GM19099 (cell line): ENCODE measurements around the gene BRME1.

Experiments
- POLR2A ChIP-seq: IDR thresholded peaks from 3 replicates; pipeline ENCODE4 v1.6.1; 2011; ENCODE audit warnings: low read depth; ENCODE audit not compliant: insufficient read length; ENCODE audit errors: extremely low read depth

Gene BRME1

GRCh38 chr19:13913352-13913751, 7.4 kb upstream of the BRME1 start:
- no peak for TF ChIP-seq POLR2A

GRCh38 chr19:13909430-13909829, 3.5 kb upstream of the BRME1 start:
- no peak for TF ChIP-seq POLR2A

GRCh38 chr19:13908674-13909073, 2.8 kb upstream of the BRME1 start:
- no peak for TF ChIP-seq POLR2A

GRCh38 chr19:13906910-13907309, 993 bp upstream of the BRME1 start:
- TF ChIP-seq POLR2A: no peak

GRCh38 chr19:13906521-13906904, 596 bp upstream of the BRME1 start:
- no peak for TF ChIP-seq POLR2A

- TF ChIP-seq POLR2A: no peak
Measured at GRCh38 chr19:13902993-13903555, 2.8 kb downstream of the BRME1 start.

GRCh38 chr19:13899912-13900584, 5.9 kb downstream of the BRME1 start:
- TF ChIP-seq POLR2A: no peak

GRCh38 chr19:13899393-13899792, 6.5 kb downstream of the BRME1 start:
- TF ChIP-seq POLR2A: no peak

GRCh38 chr19:13896227-13896626, 9.7 kb downstream of the BRME1 start:
- TF ChIP-seq POLR2A: no peak

- TF ChIP-seq POLR2A: no peak
Measured at GRCh38 chr19:13894552-13894951, 11.4 kb downstream of the BRME1 start.

- TF ChIP-seq POLR2A: no peak
Measured at GRCh38 chr19:13892870-13893269, 13.0 kb downstream of the BRME1 start.

GRCh38 chr19:13890136-13890535, 15.8 kb downstream of the BRME1 start:
- TF ChIP-seq POLR2A: no peak

- TF ChIP-seq POLR2A: no peak
Measured at GRCh38 chr19:13888281-13888680, 17.6 kb downstream of the BRME1 start.

- TF ChIP-seq POLR2A: no peak
Measured at GRCh38 chr19:13887517-13887916, 18.4 kb downstream of the BRME1 start.

GRCh38 chr19:13887018-13887436, 18.9 kb downstream of the BRME1 start:
- no peak for TF ChIP-seq POLR2A

- TF ChIP-seq POLR2A: no peak
Measured at GRCh38 chr19:13885826-13886365, 20.0 kb downstream of the BRME1 start.
